ENCODE measurements around the gene CDH4. TPM values are rescaled to one million over a fixed set of nuclear protein-coding genes. Genes with fewer than 3 reads are reported as not detected.

CDH4 gene
- total RNA-seq, 2 experiments from 2014 or later, result 0.06 to 0.08 TPM

GRCh38 chr20:61537239-61538182, 285.4 kb downstream of the CDH4 start:
- H3K9me3 Mint-ChIP-seq, result no peaks in the 10 kb centered on the region
- no peaks in the 10 kb centered on the region for H3K4me1 Mint-ChIP-seq
- DNase-seq, result no peak
- H3K36me3 Mint-ChIP-seq, result no peaks in the 10 kb centered on the region
- no peaks in the 10 kb centered on the region for H3K27me3 Mint-ChIP-seq
- H3K4me3 Mint-ChIP-seq, result no peak overlapping the region
- H3K27ac Mint-ChIP-seq, result no peak overlapping the region

GRCh38 chr20:61538183-61538942, 286.3 kb downstream of the CDH4 start:
- H3K27me3 Mint-ChIP-seq, result no peaks in the 10 kb centered on the region
- no peak overlapping the region for H3K4me3 Mint-ChIP-seq
- H3K9me3 Mint-ChIP-seq, result no peaks in the 10 kb centered on the region
- no peak overlapping the region for H3K27ac Mint-ChIP-seq
- no peaks in the 10 kb centered on the region for H3K4me1 Mint-ChIP-seq
- no peak for DNase-seq
- no peaks in the 10 kb centered on the region for H3K36me3 Mint-ChIP-seq

- Mint-ChIP-seq H3K27me3 (no peaks in the 10 kb centered on the region), H3K4me1 (no peaks in the 10 kb centered on the region), H3K36me3 (no peaks in the 10 kb centered on the region), H3K4me3 (no peak overlapping the region), H3K27ac (no peak overlapping the region), H3K9me3 (no peaks in the 10 kb centered on the region)
- DNase-seq, result no peak
Measured at GRCh38 chr20:61538943-61539265, 286.8 kb downstream of the CDH4 start.

- Mint-ChIP-seq H3K27ac (no peak overlapping the region), H3K4me1 (no peaks in the 10 kb centered on the region), H3K4me3 (no peak overlapping the region), H3K36me3 (no peaks in the 10 kb centered on the region), H3K27me3 (no peaks in the 10 kb centered on the region), H3K9me3 (no peaks in the 10 kb centered on the region)
- no peak for DNase-seq
Measured at GRCh38 chr20:61539706-61540360, 287.8 kb downstream of the CDH4 start.

- Mint-ChIP-seq H3K9me3 (no peaks in the 10 kb centered on the region), H3K27ac (no peak overlapping the region), H3K4me1 (no peaks in the 10 kb centered on the region), H3K27me3 (no peaks in the 10 kb centered on the region), H3K4me3 (no peak overlapping the region), H3K36me3 (no peaks in the 10 kb centered on the region)
- DNase-seq, result no peak
Measured at GRCh38 chr20:61541537-61541936, 289.5 kb downstream of the CDH4 start.

- Mint-ChIP-seq H3K36me3 (no peaks in the 10 kb centered on the region), H3K27ac (no peak overlapping the region), H3K9me3 (no peaks in the 10 kb centered on the region), H3K4me3 (no peak overlapping the region), H3K27me3 (no peaks in the 10 kb centered on the region), H3K4me1 (no peaks in the 10 kb centered on the region)
- DNase-seq, result no peak
Measured at GRCh38 chr20:61543086-61543485, 291.0 kb downstream of the CDH4 start.

GRCh38 chr20:61543931-61544745, 292.1 kb downstream of the CDH4 start:
- H3K27me3 Mint-ChIP-seq, result no peaks in the 10 kb centered on the region
- no peaks in the 10 kb centered on the region for H3K4me1 Mint-ChIP-seq
- H3K4me3 Mint-ChIP-seq, result no peak overlapping the region
- H3K27ac Mint-ChIP-seq, result no peak overlapping the region
- H3K9me3 Mint-ChIP-seq, result no peaks in the 10 kb centered on the region
- no peaks in the 10 kb centered on the region for H3K36me3 Mint-ChIP-seq
- no peak for DNase-seq

GRCh38 chr20:61544910-61545889, 293.1 kb downstream of the CDH4 start:
- Mint-ChIP-seq H3K9me3 (no peaks in the 10 kb centered on the region), H3K36me3 (no peaks in the 10 kb centered on the region), H3K27ac (no peak overlapping the region), H3K4me3 (no peak overlapping the region), H3K27me3 (no peaks in the 10 kb centered on the region), H3K4me1 (no peaks in the 10 kb centered on the region)
- DNase-seq, result no peak

GRCh38 chr20:61546641-61547040, 294.6 kb downstream of the CDH4 start:
- no peak overlapping the region for H3K27ac Mint-ChIP-seq
- H3K36me3 Mint-ChIP-seq, result no peaks in the 10 kb centered on the region
- no peak for DNase-seq
- H3K9me3 Mint-ChIP-seq, result no peaks in the 10 kb centered on the region
- H3K4me3 Mint-ChIP-seq, result no peak overlapping the region
- H3K4me1 Mint-ChIP-seq, result no peaks in the 10 kb centered on the region
- H3K27me3 Mint-ChIP-seq, result no peaks in the 10 kb centered on the region

GRCh38 chr20:61548069-61548468, 296.0 kb downstream of the CDH4 start:
- no peak for DNase-seq
- Mint-ChIP-seq H3K27ac (no peak overlapping the region), H3K27me3 (peaks cover 6% of the 10 kb centered on the region), H3K9me3 (no peaks in the 10 kb centered on the region), H3K4me1 (no peaks in the 10 kb centered on the region), H3K4me3 (no peak overlapping the region), H3K36me3 (no peaks in the 10 kb centered on the region)

- no peak overlapping the region for H3K27ac Mint-ChIP-seq
- DNase-seq, result no peak
- H3K27me3 Mint-ChIP-seq, result peaks cover 6% of the 10 kb centered on the region
- no peaks in the 10 kb centered on the region for H3K36me3 Mint-ChIP-seq
- H3K4me3 Mint-ChIP-seq, result no peak overlapping the region
- no peaks in the 10 kb centered on the region for H3K4me1 Mint-ChIP-seq
- H3K9me3 Mint-ChIP-seq, result no peaks in the 10 kb centered on the region
Measured at GRCh38 chr20:61549865-61550264, 297.8 kb downstream of the CDH4 start.

GRCh38 chr20:61551401-61551800, 299.3 kb downstream of the CDH4 start:
- Mint-ChIP-seq H3K4me3 (no peak overlapping the region), H3K4me1 (no peaks in the 10 kb centered on the region), H3K9me3 (no peaks in the 10 kb centered on the region), H3K27me3 (peaks cover 6% of the 10 kb centered on the region), H3K27ac (no peak overlapping the region), H3K36me3 (no peaks in the 10 kb centered on the region)
- DNase-seq, result no peak

- no peak for DNase-seq
- Mint-ChIP-seq H3K36me3 (no peaks in the 10 kb centered on the region), H3K27me3 (peaks cover 6% of the 10 kb centered on the region), H3K9me3 (peaks cover 2% of the 10 kb centered on the region), H3K4me1 (no peaks in the 10 kb centered on the region), H3K4me3 (no peak overlapping the region), H3K27ac (no peak overlapping the region)
Measured at GRCh38 chr20:61554617-61555016, 302.6 kb downstream of the CDH4 start.

- no peak for DNase-seq
- H3K4me1 Mint-ChIP-seq, result no peaks in the 10 kb centered on the region
- H3K36me3 Mint-ChIP-seq, result no peaks in the 10 kb centered on the region
- no peak overlapping the region for H3K4me3 Mint-ChIP-seq
- H3K9me3 Mint-ChIP-seq, result peaks cover 2% of the 10 kb centered on the region
- H3K27ac Mint-ChIP-seq, result no peak overlapping the region
- peaks cover 6% of the 10 kb centered on the region for H3K27me3 Mint-ChIP-seq
Measured at GRCh38 chr20:61555566-61555965, 303.5 kb downstream of the CDH4 start.

All from activated naive CD8-positive, alpha-beta T cell treated with anti-CD3 and anti-CD28 coated beads for 36 hours (primary cell).